SU-DHL-6 (cell line): ENCODE measurements around the gene ASCC3.

Experiments used
- H2AFZ ChIP-seq: fragments of 200-600 bp; sonication (generic); 2 replicates; pipeline ENCODE4 v1.6.1; 2014; ENCODE audit warnings: low read depth, mild to moderate bottlenecking, moderate library complexity, mixed read lengths, antibody characterized with exemption, low read length; ENCODE audit not compliant: severe bottlenecking
- H3F3A ChIP-seq: fragments of 200-600 bp; shearing (Covaris generic); 2 replicates; pipeline ENCODE4 v1.6.0; 2016; ENCODE audit warnings: antibody characterized with exemption, mild to moderate bottlenecking; ENCODE audit not compliant: insufficient read depth
- H3K27ac ChIP-seq: fragments of 200-600 bp; sonication (generic); 2 replicates; pipeline ENCODE4 v1.5.1; 2016; ENCODE audit warnings: low read depth, mild to moderate bottlenecking, low read length, moderate library complexity, mixed read lengths
- H3K27me3 ChIP-seq: fragments of 200-600 bp; sonication (generic), shearing (Covaris generic); 2 replicates; pipeline ENCODE4 v1.6.0; 2014; ENCODE audit warnings: mild to moderate bottlenecking, low read length
- H3K36me3 ChIP-seq: fragments of 200-600 bp; sonication (generic); 2 replicates; pipeline ENCODE4 v1.6.1; 2014; ENCODE audit warnings: mild to moderate bottlenecking, low read length, mixed read lengths
- H3K4me2 ChIP-seq: fragments of 300-600, 200-600 bp; shearing (Covaris generic), sonication (generic); 2 replicates; pipeline ENCODE4 v1.6.0; 2014; ENCODE audit warnings: low read length, low read depth, mild to moderate bottlenecking; ENCODE audit not compliant: poor library complexity, severe bottlenecking
- H3K4me3 ChIP-seq: fragments of 200-600 bp; sonication (generic); 2 replicates; pipeline ENCODE4 v1.5.1; 2014; ENCODE audit warnings: antibody characterized with exemption, low read length, mild to moderate bottlenecking, mixed read lengths; ENCODE audit not compliant: insufficient read depth, poor library complexity, severe bottlenecking
- H3K79me2 ChIP-seq: fragments of 200-600 bp; sonication (generic); 2 replicates; pipeline ENCODE4 v1.6.1; 2014; ENCODE audit warnings: mild to moderate bottlenecking, low read length, moderate library complexity; ENCODE audit not compliant: insufficient read depth
- H3K9ac ChIP-seq: fragments of 200-600 bp; sonication (generic); 2 replicates; pipeline ENCODE4 v1.7.0; 2014; ENCODE audit warnings: mild to moderate bottlenecking, low read length
- H3K9me2 ChIP-seq: fragments of 200-600 bp; sonication (generic); replicated peaks from 2 replicates; pipeline ENCODE4 v1.6.1; 2014; ENCODE audit warnings: low read length; ENCODE audit not compliant: insufficient read depth
- H3K9me3 ChIP-seq: fragments of 200-600 bp; sonication (generic); 2 replicates; pipeline ENCODE4 v1.6.1; 2014; ENCODE audit warnings: low read length, mixed read lengths; ENCODE audit not compliant: insufficient read depth
- H4K20me1 ChIP-seq: fragments of 200-600 bp; sonication (generic); 2 replicates; pipeline ENCODE4 v1.6.1; 2014; ENCODE audit warnings: low read depth, mild to moderate bottlenecking, antibody characterized with exemption, low read length, moderate library complexity, mixed read lengths
- CTCF ChIP-seq: fragments of 200-600 bp; sonication (generic); IDR thresholded peaks from one replicate; pipeline ENCODE4 v1.5.1; 2017; ENCODE audit warnings: antibody characterized with exemption, mild to moderate bottlenecking, low read length, moderate library complexity; ENCODE audit not compliant: insufficient read depth, poor library complexity, severe bottlenecking
- EZH2phosphoT487 ChIP-seq: fragments of 200-600 bp; sonication (generic), shearing (Covaris generic); conservative IDR thresholded peaks from 2 replicates; pipeline ENCODE4 v1.6.1; 2018; ENCODE audit warnings: mild to moderate bottlenecking, antibody characterized with exemption, low read length, moderate library complexity, mixed read lengths

ASCC3 gene

GRCh38 chr6:100695445-100695844 is 185.7 kb downstream of the ASCC3 start:
- Histone ChIP-seq H3K9ac (no peak overlapping the region), H3K9me2 (no peaks in the 10 kb centered on the region), H3K79me2 (no peaks in the 10 kb centered on the region), H3F3A (no peaks in the 10 kb centered on the region; the same call in 1 of the 2 replicates), H3K4me3 (no peak overlapping the region), H3K4me2 (no peak overlapping the region), H3K27me3 (no peaks in the 10 kb centered on the region), H2AFZ (no peak overlapping the region), H3K36me3 (peaks cover 2% of the 10 kb centered on the region; the same call in 1 of the 2 replicates), H3K9me3 (peaks cover 4% of the 10 kb centered on the region; the same call in 1 of the 2 replicates), H4K20me1 (no peaks in the 10 kb centered on the region), H3K27ac (no peak overlapping the region)
- no peak for TF ChIP-seq EZH2phosphoT487
- no peak for TF ChIP-seq CTCF

GRCh38 chr6:100693249-100693927 is 187.7 kb downstream of the ASCC3 start:
- no peaks in the 10 kb centered on the region for H3K27me3 ChIP-seq
- H3K9me2 ChIP-seq, result no peaks in the 10 kb centered on the region
- no peak overlapping the region for H2AFZ ChIP-seq
- H4K20me1 ChIP-seq, result no peaks in the 10 kb centered on the region
- no peaks in the 10 kb centered on the region for H3K9me3 ChIP-seq
- H3K36me3 ChIP-seq, result peaks cover 2% of the 10 kb centered on the region; the same call in 1 of the 2 replicates
- no peak overlapping the region for H3K4me2 ChIP-seq
- TF ChIP-seq EZH2phosphoT487, result no peak
- no peak for TF ChIP-seq CTCF
- no peak overlapping the region for H3K27ac ChIP-seq
- no peaks in the 10 kb centered on the region; the same call in 1 of the 2 replicates for H3F3A ChIP-seq
- H3K9ac ChIP-seq, result no peak overlapping the region
- no peak overlapping the region for H3K4me3 ChIP-seq
- H3K79me2 ChIP-seq, result no peaks in the 10 kb centered on the region

- H3K36me3 ChIP-seq, result peaks cover 2% of the 10 kb centered on the region; the same call in 1 of the 2 replicates
- no peaks in the 10 kb centered on the region for H3K79me2 ChIP-seq
- no peaks in the 10 kb centered on the region for H4K20me1 ChIP-seq
- H3F3A ChIP-seq, result no peaks in the 10 kb centered on the region; the same call in 1 of the 2 replicates
- H3K9me2 ChIP-seq, result no peaks in the 10 kb centered on the region
- no peak overlapping the region for H3K4me2 ChIP-seq
- TF ChIP-seq EZH2phosphoT487 (no peak), CTCF (no peak)
- H3K4me3 ChIP-seq, result no peak overlapping the region
- no peaks in the 10 kb centered on the region for H3K9me3 ChIP-seq
- no peak overlapping the region for H3K27ac ChIP-seq
- H3K27me3 ChIP-seq, result no peaks in the 10 kb centered on the region
- H2AFZ ChIP-seq, result no peak overlapping the region
- H3K9ac ChIP-seq, result no peak overlapping the region
These were observed 189.2 kb downstream of the ASCC3 start for GRCh38 chr6:100691972-100692371.
